Measurements from ENCODE around the gene NGB. TPM values are rescaled to one million over a fixed set of nuclear protein-coding genes. Genes with fewer than 3 reads are reported as not detected.

Gene NGB
- total and polyA plus RNA-seq, 2 donors (not counting 1 experiment from before 2014, with no cell fraction given), result not detected

DNA sequence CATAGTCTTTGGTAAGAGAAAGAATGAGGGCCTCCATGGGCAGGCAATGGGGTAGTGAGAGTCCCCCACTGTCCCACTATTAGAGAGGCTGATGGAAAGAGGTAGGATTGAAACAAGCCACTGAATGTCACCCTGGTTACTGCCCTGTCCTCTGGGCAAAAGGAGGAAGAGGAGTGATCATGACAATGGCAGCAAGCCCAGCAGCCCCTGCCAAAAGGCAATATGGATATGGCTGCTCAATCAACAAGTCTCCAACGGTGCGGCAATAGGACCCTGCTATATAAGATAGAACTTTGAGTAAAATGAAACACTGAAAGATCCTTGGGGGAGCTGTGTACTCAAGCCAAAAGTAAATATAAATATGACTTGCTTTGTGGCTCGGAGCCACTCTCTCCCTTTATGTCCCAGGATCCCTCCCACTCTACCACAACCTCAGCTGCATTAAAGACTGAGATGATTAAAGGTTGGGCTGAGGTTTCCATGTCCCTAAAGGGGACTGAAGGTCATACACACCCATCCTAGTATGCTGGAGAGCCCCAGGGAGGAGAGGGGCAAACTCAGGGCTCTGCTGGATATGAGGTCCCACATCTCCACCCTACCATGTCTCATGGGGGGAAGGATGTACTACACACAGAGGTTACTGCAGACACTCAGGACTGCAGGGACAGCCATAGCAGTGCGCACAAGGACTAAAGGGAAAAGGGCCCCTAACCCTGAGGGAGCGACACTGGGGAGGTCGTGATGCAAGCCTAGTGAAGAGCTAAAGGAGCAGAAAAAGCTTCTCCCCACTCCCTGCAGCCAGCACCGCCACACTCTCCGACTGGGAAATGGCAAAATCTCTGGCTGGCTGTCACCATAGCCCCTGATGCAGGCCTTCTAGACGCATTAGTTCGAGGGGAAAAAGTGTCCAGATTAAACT, 43.8 kb upstream of the NGB start:
- H3K9ac ChIP-seq (ENCODE audit: insufficient read depth, low read length), result no peak overlapping the region
- peaks cover 5% of the 10 kb centered on the region for H3K4me1 ChIP-seq (ENCODE audit: control insufficient read depth, extremely low read depth, insufficient read depth, low read length)
- no peak for DNase-seq (ENCODE audit: low read depth in 2 of 2)
- H3K27me3 ChIP-seq (ENCODE audit: control insufficient read depth, insufficient read depth, low read length), result no peaks in the 10 kb centered on the region
- no peak overlapping the region for H3K4me3 ChIP-seq (replicated peaks in 1 of 4; ENCODE audit: control extremely low read depth in 1 of 4, insufficient read depth in 1 of 4, low read depth in 3 of 4, low read length in 4 of 4)
- H3K4me2 ChIP-seq (ENCODE audit: extremely low read depth, insufficient read depth, low read length), result no peak overlapping the region
- no peaks in the 10 kb centered on the region for H3K36me3 ChIP-seq (ENCODE audit: control insufficient read depth, insufficient read depth, low read length)
- H3K27ac ChIP-seq (ENCODE audit: insufficient read depth, low read length), result no peak overlapping the region
- no peak for TF ChIP-seq EZH2 (IDR thresholded peaks at IDR 0.05; ENCODE audit: low read length, missing control alignments)
- TF ChIP-seq, protein P1, sequence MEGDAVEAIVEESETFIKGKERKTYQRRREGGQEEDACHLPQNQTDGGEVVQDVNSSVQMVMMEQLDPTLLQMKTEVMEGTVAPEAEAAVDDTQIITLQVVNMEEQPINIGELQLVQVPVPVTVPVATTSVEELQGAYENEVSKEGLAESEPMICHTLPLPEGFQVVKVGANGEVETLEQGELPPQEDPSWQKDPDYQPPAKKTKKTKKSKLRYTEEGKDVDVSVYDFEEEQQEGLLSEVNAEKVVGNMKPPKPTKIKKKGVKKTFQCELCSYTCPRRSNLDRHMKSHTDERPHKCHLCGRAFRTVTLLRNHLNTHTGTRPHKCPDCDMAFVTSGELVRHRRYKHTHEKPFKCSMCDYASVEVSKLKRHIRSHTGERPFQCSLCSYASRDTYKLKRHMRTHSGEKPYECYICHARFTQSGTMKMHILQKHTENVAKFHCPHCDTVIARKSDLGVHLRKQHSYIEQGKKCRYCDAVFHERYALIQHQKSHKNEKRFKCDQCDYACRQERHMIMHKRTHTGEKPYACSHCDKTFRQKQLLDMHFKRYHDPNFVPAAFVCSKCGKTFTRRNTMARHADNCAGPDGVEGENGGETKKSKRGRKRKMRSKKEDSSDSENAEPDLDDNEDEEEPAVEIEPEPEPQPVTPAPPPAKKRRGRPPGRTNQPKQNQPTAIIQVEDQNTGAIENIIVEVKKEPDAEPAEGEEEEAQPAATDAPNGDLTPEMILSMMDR (conservative IDR thresholded peaks at IDR 0.05 in 1 of 2, IDR thresholded peaks at IDR 0.05 in 1 of 2; ENCODE audit: low read depth in 1 of 2, low read length in 2 of 2), result no peak
- no peaks in the 10 kb centered on the region for H3K9me3 ChIP-seq (ENCODE audit: control insufficient read depth, insufficient read depth, low read depth, low read length)
- peaks cover 4% of the 10 kb centered on the region for H3K79me2 ChIP-seq (ENCODE audit: control insufficient read depth, insufficient read depth, low read length)
- no peaks in the 10 kb centered on the region for H4K20me1 ChIP-seq (ENCODE audit: control insufficient read depth, extremely low read depth, insufficient read depth, low read length)
- no peak overlapping the region for H2AFZ ChIP-seq (ENCODE audit: low read length)

DNA sequence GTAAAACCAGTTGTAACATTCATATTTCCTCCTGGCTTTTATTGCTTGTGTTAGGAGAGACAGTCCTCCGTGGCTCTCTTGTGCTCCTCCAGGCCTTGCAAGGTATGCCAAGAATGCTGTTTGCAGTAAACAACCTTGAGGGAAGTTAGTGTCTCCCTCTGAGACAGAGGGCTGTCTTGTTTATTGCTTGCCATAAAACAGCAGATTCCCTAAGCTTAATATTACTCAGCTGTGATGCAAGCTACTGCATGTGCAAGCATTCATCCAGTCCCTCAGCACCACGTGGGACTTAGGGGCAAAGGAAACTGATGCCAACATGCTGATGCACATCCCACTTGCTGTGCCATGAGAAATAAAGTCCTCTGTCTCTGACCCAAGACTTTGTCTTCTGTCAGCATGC, 43.0 kb upstream of the NGB start:
- no peaks in the 10 kb centered on the region for H3K36me3 ChIP-seq (ENCODE audit: control insufficient read depth, insufficient read depth, low read length)
- no peaks in the 10 kb centered on the region for H3K27me3 ChIP-seq (ENCODE audit: control insufficient read depth, insufficient read depth, low read length)
- no peaks in the 10 kb centered on the region for H3K9me3 ChIP-seq (ENCODE audit: control insufficient read depth, insufficient read depth, low read depth, low read length)
- TF ChIP-seq EZH2 (IDR thresholded peaks at IDR 0.05; ENCODE audit: low read length, missing control alignments), result no peak
- TF ChIP-seq, protein P1 (conservative IDR thresholded peaks at IDR 0.05 in 1 of 2, IDR thresholded peaks at IDR 0.05 in 1 of 2; ENCODE audit: low read depth in 1 of 2, low read length in 2 of 2), result no peak
- H3K27ac ChIP-seq (ENCODE audit: insufficient read depth, low read length), result no peak overlapping the region
- H3K4me2 ChIP-seq (ENCODE audit: extremely low read depth, insufficient read depth, low read length), result no peak overlapping the region
- peak; percentile 57 to 71 for DNase-seq (ENCODE audit: low read depth in 2 of 2)
- H4K20me1 ChIP-seq (ENCODE audit: control insufficient read depth, extremely low read depth, insufficient read depth, low read length), result no peaks in the 10 kb centered on the region
- H3K4me3 ChIP-seq (replicated peaks in 1 of 4; ENCODE audit: control extremely low read depth in 1 of 4, insufficient read depth in 1 of 4, low read depth in 3 of 4, low read length in 4 of 4), result no peak overlapping the region
- H3K4me1 ChIP-seq (ENCODE audit: control insufficient read depth, extremely low read depth, insufficient read depth, low read length), result peaks cover 5% of the 10 kb centered on the region
- no peak overlapping the region for H3K9ac ChIP-seq (ENCODE audit: insufficient read depth, low read length)
- H3K79me2 ChIP-seq (ENCODE audit: control insufficient read depth, insufficient read depth, low read length), result no peaks in the 10 kb centered on the region
- H2AFZ ChIP-seq (ENCODE audit: low read length), result no peak overlapping the region

DNA sequence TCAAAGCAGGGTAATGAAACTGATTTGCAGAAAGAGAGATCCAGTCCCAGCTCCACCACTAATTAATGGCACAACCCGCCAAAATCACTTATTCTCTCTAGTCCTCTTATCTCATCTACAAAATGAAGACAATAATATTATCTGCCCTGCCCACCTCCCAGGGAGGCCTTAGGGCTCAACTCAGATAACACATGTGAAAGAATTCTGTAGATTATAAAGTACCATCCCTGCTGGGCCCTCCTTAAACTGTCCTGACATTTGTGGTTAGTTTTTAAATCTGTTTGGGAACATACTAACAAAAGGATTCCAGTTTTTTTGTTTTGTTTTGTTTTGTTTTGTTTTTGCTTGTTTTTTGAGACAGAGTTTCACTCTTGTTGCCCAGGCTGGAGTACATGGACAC, 42.4 kb upstream of the NGB start:
- no peak for DNase-seq (ENCODE audit: low read depth in 2 of 2)
- H2AFZ ChIP-seq (ENCODE audit: low read length), result no peak overlapping the region
- no peaks in the 10 kb centered on the region for H3K36me3 ChIP-seq (ENCODE audit: control insufficient read depth, insufficient read depth, low read length)
- H3K79me2 ChIP-seq (ENCODE audit: control insufficient read depth, insufficient read depth, low read length), result no peaks in the 10 kb centered on the region
- H3K4me3 ChIP-seq (replicated peaks in 1 of 4; ENCODE audit: control extremely low read depth in 1 of 4, insufficient read depth in 1 of 4, low read depth in 3 of 4, low read length in 4 of 4), result no peak overlapping the region
- H3K9ac ChIP-seq (ENCODE audit: insufficient read depth, low read length), result no peak overlapping the region
- H4K20me1 ChIP-seq (ENCODE audit: control insufficient read depth, extremely low read depth, insufficient read depth, low read length), result no peaks in the 10 kb centered on the region
- TF ChIP-seq EZH2 (IDR thresholded peaks at IDR 0.05; ENCODE audit: low read length, missing control alignments), result no peak
- no peaks in the 10 kb centered on the region for H3K9me3 ChIP-seq (ENCODE audit: control insufficient read depth, insufficient read depth, low read depth, low read length)
- no peak overlapping the region for H3K27ac ChIP-seq (ENCODE audit: insufficient read depth, low read length)
- no peak overlapping the region for H3K4me2 ChIP-seq (ENCODE audit: extremely low read depth, insufficient read depth, low read length)
- peaks cover 5% of the 10 kb centered on the region for H3K4me1 ChIP-seq (ENCODE audit: control insufficient read depth, extremely low read depth, insufficient read depth, low read length)
- H3K27me3 ChIP-seq (ENCODE audit: control insufficient read depth, insufficient read depth, low read length), result no peaks in the 10 kb centered on the region

Data from fibroblast of lung (primary cell).